IgD-negative memory B cell (primary cell): Measurements from ENCODE around the gene GSX1. TPM values are rescaled to one million over a fixed set of nuclear protein-coding genes. Genes with fewer than 3 reads are reported as not detected.

ENCODE experiments used
- H3K27ac Mint-ChIP-seq, 3 donors: one replicate each; pipeline ENCODE4 v1.8.0; 2020 to 2022; ENCODE audit warnings: mild to moderate bottlenecking in 3 of 3, mixed read lengths in 3 of 3, moderate library complexity in 1 of 3
- H3K27me3 Mint-ChIP-seq: one replicate; pipeline ENCODE4 v1.8.0; 2021; ENCODE audit warnings: mixed read lengths
- H3K36me3 Mint-ChIP-seq: one replicate; pipeline ENCODE4 v1.8.0; 2020; ENCODE audit warnings: mild to moderate bottlenecking, mixed read lengths
- H3K4me1 Mint-ChIP-seq, 3 donors: one replicate each; pipeline ENCODE4 v1.8.0; 2020 to 2022; ENCODE audit warnings: mixed read lengths in 3 of 3, mild to moderate bottlenecking in 1 of 3
- H3K4me3 Mint-ChIP-seq, 4 donors: one replicate each; pipeline ENCODE4 v1.8.0; 2020 to 2022; ENCODE audit warnings: mild to moderate bottlenecking in 4 of 4, mixed read lengths in 4 of 4, moderate library complexity in 3 of 4
- H3K9me3 Mint-ChIP-seq, 3 donors: one replicate each; pipeline ENCODE4 v1.8.0; 2020 to 2021; ENCODE audit warnings: mixed read lengths in 3 of 3, mild to moderate bottlenecking in 1 of 3
- polyA plus RNA-seq: library from polyadenylated mRNA; unstranded; fragments of 300-500 nt; fragmentation: Illumina TruSeq; gene quantifications from one replicate; pipeline ENCODE4 v1.2.3, GENCODE V29; 2021

The GSX1 gene
- polyA plus RNA-seq, 1 donor from 2014 or later, result not detected

GRCh38 chr13:27834095-27834494 is 41.8 kb downstream of the GSX1 start:
- no peak overlapping the region for H3K27ac Mint-ChIP-seq
- no peaks in the 10 kb centered on the region for H3K9me3 Mint-ChIP-seq
- H3K4me3 Mint-ChIP-seq, result no peak overlapping the region
- peaks cover 0 to 3% (median 0%) of the 10 kb centered on the region in 3 donors for H3K4me1 Mint-ChIP-seq
- H3K27me3 Mint-ChIP-seq, result peaks cover 18% of the 10 kb centered on the region
- no peaks in the 10 kb centered on the region for H3K36me3 Mint-ChIP-seq

- no peaks in the 10 kb centered on the region for H3K4me1 Mint-ChIP-seq
- H3K27me3 Mint-ChIP-seq, result peaks cover 9% of the 10 kb centered on the region
- H3K4me3 Mint-ChIP-seq, result no peak overlapping the region
- H3K9me3 Mint-ChIP-seq, result no peaks in the 10 kb centered on the region
- no peak overlapping the region for H3K27ac Mint-ChIP-seq
- H3K36me3 Mint-ChIP-seq, result no peaks in the 10 kb centered on the region
These were observed 43.5 kb downstream of the GSX1 start for GRCh38 chr13:27835799-27836198.

- no peaks in the 10 kb centered on the region for H3K36me3 Mint-ChIP-seq
These were observed 47.7 kb downstream of the GSX1 start for GRCh38 chr13:27839809-27840467.

GRCh38 chr13:27842571-27842970 is 50.3 kb downstream of the GSX1 start:
- Mint-ChIP-seq H3K36me3 (no peaks in the 10 kb centered on the region), H3K4me3 (no peak overlapping the region), H3K9me3 (peaks cover 0 to 8% (median 3%) of the 10 kb centered on the region in 3 donors), H3K4me1 (no peaks in the 10 kb centered on the region), H3K27me3 (peaks cover 17% of the 10 kb centered on the region), H3K27ac (no peak overlapping the region)

More at GRCh38 chr13:27839809-27840467, 47.7 kb downstream of the GSX1 start:
- Mint-ChIP-seq H3K4me1 (no peaks in the 10 kb centered on the region), H3K27ac (no peak overlapping the region), H3K9me3 (peaks cover 0 to 8% (median 3%) of the 10 kb centered on the region in 3 donors), H3K27me3 (peaks cover 20% of the 10 kb centered on the region), H3K4me3 (no peak overlapping the region)

Other genes with a start within 250 kb of the GSX1 start
- gene LNX2, start 172.0 kb upstream of the GSX1 start, polyA plus RNA-seq, result 3.9 TPM
- 91.3 TPM for gene POLR1D, start 170.6 kb upstream of the GSX1 start, polyA plus RNA-seq
- not detected for gene PDX1, start 127.5 kb downstream of the GSX1 start, polyA plus RNA-seq
- gene CDX2, start 176.8 kb downstream of the GSX1 start, polyA plus RNA-seq, result not detected
- gene URAD, start 196.2 kb downstream of the GSX1 start, polyA plus RNA-seq, result not detected